ENCODE data around the gene AKR1C3. TPM values are rescaled to one million over a fixed set of nuclear protein-coding genes. Genes with fewer than 3 reads are reported as not detected.

The AKR1C3 gene
- total and polyA plus RNA-seq, 2 of the 4 experiments (the other 2 are of a cell fraction) = 0.18 to 0.51 TPM

DNA sequence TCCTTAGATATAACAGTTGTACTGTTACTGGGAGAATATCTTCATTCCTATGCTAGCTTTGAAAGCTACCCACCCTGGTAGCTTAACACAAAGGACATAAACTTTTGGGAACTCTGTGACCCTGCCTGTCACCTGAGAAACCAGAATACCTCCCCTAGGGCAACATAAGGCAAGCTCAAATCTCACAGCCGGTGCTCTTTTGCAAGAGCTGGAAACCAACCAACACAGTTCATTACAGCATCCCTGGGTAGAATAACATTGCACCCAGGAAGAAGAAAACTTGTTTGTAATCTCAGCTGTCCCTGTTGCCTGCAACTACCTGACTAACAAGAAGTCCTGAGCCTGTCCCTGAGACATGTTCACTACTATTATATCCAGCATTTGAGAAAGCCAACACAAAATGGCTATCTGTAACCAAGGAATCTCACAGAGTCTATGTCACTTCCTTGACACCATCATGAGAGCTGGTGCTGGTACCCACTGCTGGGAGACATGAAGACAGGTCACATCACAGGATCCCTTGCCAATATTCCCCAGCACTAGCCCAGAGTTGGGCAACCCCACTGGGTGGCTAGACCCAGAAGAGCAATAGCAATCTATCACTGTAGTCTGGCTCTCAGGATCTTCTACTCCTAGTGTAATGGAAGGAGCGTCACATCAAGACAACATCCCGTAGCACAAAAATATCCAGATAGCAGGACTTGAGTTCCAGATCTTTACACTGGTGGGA, 31.3 kb downstream of the AKR1C3 start:
- dilution Hi-C loops (cut with HindIII; ENCODE audit: low sequenced_read_pairs, unreplicated experiment) (no loop called here), intact Hi-C loops (cut with micrococcal nuclease) (no loop called here), in situ Hi-C loops (cut with MboI; ENCODE audit: low sequenced_read_pairs) (no loop called here)
- no TSS peak for BruUV-seq (replicated peaks)
- no peaks in the 10 kb centered on the region for H3K9me1 ChIP-seq (ENCODE audit: insufficient read depth, low read length)
- no peak overlapping the region for H3K23ac ChIP-seq (ENCODE audit: low read depth, low read length)
- no peaks in the 10 kb centered on the region for H3K9me3 ChIP-seq (ENCODE audit: control insufficient read depth, insufficient read depth, low read length)
- H4K5ac ChIP-seq (ENCODE audit: low read depth, low read length) = no peak overlapping the region
- ChIA-PET POLR2A (ENCODE audit: unreplicated experiment) (no interaction called here), CTCF (interaction anchor here (0.6 kb wide), 1 partner anchor 33 kb away, joined by 4 read pairs; no protein-coding TSS in a partner anchor)
- H3K14ac ChIP-seq (replicated peaks; ENCODE audit: low read depth, low read length) = no peak overlapping the region
- no peaks in the 10 kb centered on the region; the same call in 1 of the 2 replicates for H3K27me3 ChIP-seq (ENCODE audit: control insufficient read depth, insufficient read depth, low read length)
- no peak overlapping the region for H3K9ac ChIP-seq (ENCODE audit: low read depth, low read length)
- no peak overlapping the region for H3K27ac ChIP-seq (ENCODE audit: insufficient read depth, low read length)
- no peak overlapping the region for H2AFZ ChIP-seq (replicated peaks; ENCODE audit: low read length, poor library complexity)
- no peak for ATAC-seq (ENCODE audit: low read depth)
- WGBS, 2 experiments (ENCODE audit: extremely low coverage in 2 of 2, insufficient read length in 1 of 2) = no CpG with 5 or more reads among the region's 3 CpGs
- H2AK5ac ChIP-seq (ENCODE audit: low read depth, low read length) = no peak overlapping the region
- no peak overlapping the region for H2AK9ac ChIP-seq (replicated peaks; ENCODE audit: low read depth, low read length, poor library complexity)
- no peak overlapping the region for H2BK120ac ChIP-seq (ENCODE audit: low read depth, low read length)
- no peak overlapping the region for H3K4me2 ChIP-seq (ENCODE audit: low read depth, low read length)
- no peaks in the 10 kb centered on the region for H4K20me1 ChIP-seq (ENCODE audit: insufficient read depth, low read length)
- no peak overlapping the region for H2BK15ac ChIP-seq (ENCODE audit: low read depth, low read length)
- H2BK20ac ChIP-seq (ENCODE audit: low read depth, low read length) = no peak overlapping the region
- H3K56ac ChIP-seq (ENCODE audit: extremely low read depth, insufficient read depth, low read length) = no peak overlapping the region
- H3K4me1 ChIP-seq (ENCODE audit: control insufficient read depth, insufficient read depth, low read length) = no peaks in the 10 kb centered on the region
- no peaks in the 10 kb centered on the region for H3K79me1 ChIP-seq (ENCODE audit: low read depth in 1 of 2, low read length in 2 of 2)
- DNase-seq = no peak
- H2BK5ac ChIP-seq (ENCODE audit: low read depth, low read length, poor library complexity, severe bottlenecking) = no peak overlapping the region
- H3K36me3 ChIP-seq (ENCODE audit: control insufficient read depth, insufficient read depth, low read length) = no peaks in the 10 kb centered on the region
- no peak overlapping the region for H4K91ac ChIP-seq (ENCODE audit: insufficient read depth, low read depth, low read length)
- TF ChIP-seq MXI1 (IDR thresholded peaks at IDR 0.05; ENCODE audit: borderline replicate concordance, low read depth, low read length) = no peak
- no peak overlapping the region for H3K4me3 ChIP-seq (ENCODE audit: insufficient read depth, low read depth, low read length)
- H4K8ac ChIP-seq (ENCODE audit: low read depth in 2 of 2, low read length in 2 of 2) = no peak overlapping the region
- no peak overlapping the region for H3K18ac ChIP-seq (ENCODE audit: low read depth, low read length)
- no peak overlapping the region for H3K4ac ChIP-seq (ENCODE audit: low read depth, low read length)
